Stomach smooth muscle (tissue), 2 donors: ENCODE results near the gene SLC34A3.
"Not testable (repeated sequence)": the region's sequence is repeated elsewhere in the genome, so short reads cannot be mapped to it uniquely, and the experiment has no call there.

Experiments used
- H3K27ac ChIP-seq: one replicate; pipeline ENCODE4 v1.7.0; 2013; ENCODE audit warnings: mild to moderate bottlenecking, low read length, inconsistent platforms
- H3K27me3 ChIP-seq, 2 donors: one replicate each; pipeline ENCODE4 v1.7.0; 2013; ENCODE audit warnings: low read length in 2 of 2; ENCODE audit not compliant: insufficient read depth in 2 of 2, control insufficient read depth in 1 of 2
- H3K36me3 ChIP-seq, 2 donors: one replicate each; pipeline ENCODE4 v1.7.0; 2013; ENCODE audit warnings: low read length in 2 of 2; ENCODE audit not compliant: control insufficient read depth in 2 of 2, insufficient read depth in 2 of 2
- H3K4me1 ChIP-seq: one replicate; pipeline ENCODE4 v1.7.0; 2013; ENCODE audit warnings: low read length; ENCODE audit not compliant: control insufficient read depth, insufficient read depth
- H3K4me3 ChIP-seq, 2 donors: one replicate each; pipeline ENCODE4 v1.7.0; 2013; ENCODE audit warnings: low read length in 2 of 2
- H3K9ac ChIP-seq, 2 donors: one replicate each; pipeline ENCODE4 v1.7.0; 2013; ENCODE audit warnings: low read length in 2 of 2, mild to moderate bottlenecking in 1 of 2
- H3K9me3 ChIP-seq, 2 donors: one replicate each; pipeline ENCODE4 v1.7.0; 2013; ENCODE audit warnings: low read length in 2 of 2; ENCODE audit not compliant: control insufficient read depth in 2 of 2
- donor health status: healthy.
- donor health status: Pancreatic carcinoma.

SLC34A3 gene

GRCh38 chr9:137240318-137240840 lies 9.7 kb downstream of the SLC34A3 start:
- Histone ChIP-seq H3K9ac (peak overlapping the region; percentile 66 to 71), H3K36me3 (peaks cover 10 to 16% of the 10 kb centered on the region in 2 donors), H3K9me3 (no peaks in the 10 kb centered on the region), H3K4me1 (peaks cover 57% of the 10 kb centered on the region), H3K4me3 (peak overlapping the region; percentile 69 to 84), H3K27ac (peak overlapping the region; percentile 88), H3K27me3 (peaks cover 0 to 2% of the 10 kb centered on the region in 2 donors)

GRCh38 chr9:137240841-137241489 lies 10.3 kb downstream of the SLC34A3 start, which contains the start of gene TUBB4B:
TSS of gene TUBB4B (plus strand) at chr9:137241287. CDS start at chr9:137241361, 74 bp downstream.
- peaks cover 53% of the 10 kb centered on the region for H3K4me1 ChIP-seq

GRCh38 chr9:137241490-137242268 lies 11.0 kb downstream of the SLC34A3 start:
- H3K27ac ChIP-seq, result peak overlapping the region; percentile 75
- H3K9ac ChIP-seq, result peak overlapping the region; percentile 68 to 75
- peak overlapping the region; percentile 79 to 84 for H3K4me3 ChIP-seq
- peaks cover 46% of the 10 kb centered on the region for H3K4me1 ChIP-seq
- peaks cover 10 to 16% of the 10 kb centered on the region in 2 donors for H3K36me3 ChIP-seq
- H3K27me3 ChIP-seq, result no peaks in the 10 kb centered on the region
- H3K9me3 ChIP-seq, result no peaks in the 10 kb centered on the region

More at GRCh38 chr9:137240841-137241489, 10.3 kb downstream of the SLC34A3 start, which contains the start of gene TUBB4B:
- Histone ChIP-seq H3K9ac (peak within 1 kb of the TSS; percentile 71 to 75), H3K27me3 (no peaks in the 10 kb centered on the region), H3K36me3 (peaks cover 10 to 16% of the 10 kb centered on the region in 2 donors), H3K9me3 (no peaks in the 10 kb centered on the region), H3K4me3 (peak within 1 kb of the TSS; percentile 79 to 84), H3K27ac (peak within 1 kb of the TSS; percentile 88)

GRCh38 chr9:137242269-137243203 lies 11.8 kb downstream of the SLC34A3 start:
- H3K27ac ChIP-seq, result peak overlapping the region; percentile 75
- peak overlapping the region; percentile 68 to 75 for H3K9ac ChIP-seq
- peak overlapping the region; percentile 79 to 84 for H3K4me3 ChIP-seq
- no peaks in the 10 kb centered on the region for H3K27me3 ChIP-seq
- H3K36me3 ChIP-seq, result peaks cover 10 to 16% of the 10 kb centered on the region in 2 donors
- H3K4me1 ChIP-seq, result peaks cover 38% of the 10 kb centered on the region
- H3K9me3 ChIP-seq, result no peaks in the 10 kb centered on the region

GRCh38 chr9:137243266-137243625 lies 12.5 kb downstream of the SLC34A3 start:
- Histone ChIP-seq H3K4me1 (peaks cover 37% of the 10 kb centered on the region), H3K36me3 (peaks cover 10 to 16% of the 10 kb centered on the region in 2 donors)
- not testable (repeated sequence) for H3K27ac ChIP-seq, H3K9me3 ChIP-seq, H3K9ac ChIP-seq, H3K4me3 ChIP-seq, H3K27me3 ChIP-seq

- Histone ChIP-seq H3K4me1 (peaks cover 31% of the 10 kb centered on the region), H3K9me3 (no peaks in the 10 kb centered on the region), H3K36me3 (peaks cover 10 to 16% of the 10 kb centered on the region in 2 donors), H3K9ac (peak overlapping the region in 1 of 2 donors; percentile 21), H3K27me3 (no peaks in the 10 kb centered on the region), H3K4me3 (no peak overlapping the region), H3K27ac (no peak overlapping the region)
Observed at GRCh38 chr9:137243626-137244485, 13.2 kb downstream of the SLC34A3 start.

GRCh38 chr9:137244486-137245449 lies 14.1 kb downstream of the SLC34A3 start:
- peaks cover 29% of the 10 kb centered on the region for H3K4me1 ChIP-seq
- no peaks in the 10 kb centered on the region for H3K9me3 ChIP-seq
- no peak overlapping the region for H3K9ac ChIP-seq
- H3K27me3 ChIP-seq, result no peaks in the 10 kb centered on the region
- H3K4me3 ChIP-seq, result no peak overlapping the region
- peaks cover 10 to 16% of the 10 kb centered on the region in 2 donors for H3K36me3 ChIP-seq
- H3K27ac ChIP-seq, result no peak overlapping the region

GRCh38 chr9:137245450-137246421 lies 15.0 kb downstream of the SLC34A3 start:
- no peak overlapping the region for H3K4me3 ChIP-seq
- no peak overlapping the region for H3K27ac ChIP-seq
- no peaks in the 10 kb centered on the region for H3K9me3 ChIP-seq
- no peak overlapping the region for H3K9ac ChIP-seq
- peaks cover 0 to 2% of the 10 kb centered on the region in 2 donors for H3K27me3 ChIP-seq
- peaks cover 10 to 16% of the 10 kb centered on the region in 2 donors for H3K36me3 ChIP-seq
- peaks cover 25% of the 10 kb centered on the region for H3K4me1 ChIP-seq
